Measurements from ENCODE around the gene MYH14.

MYH14 gene

GRCh38 chr19:50210425-50210824 is 7.0 kb downstream of the MYH14 start:
- no peak for TF ChIP-seq CTCF (IDR thresholded peaks at IDR 0.05; ENCODE audit: insufficient read depth, low read length, missing control alignments)
- ChIA-PET POLR2A (no interaction called here), CTCF (no interaction called here)
- H3K4me3 ChIP-seq (ENCODE audit: low read depth, low read length), result no peak overlapping the region
- no peak for DNase-seq (ENCODE audit: low read depth, low spot score)

GRCh38 chr19:50213925-50214324 is 10.5 kb downstream of the MYH14 start:
- no peak for TF ChIP-seq CTCF (IDR thresholded peaks at IDR 0.05; ENCODE audit: insufficient read depth, low read length, missing control alignments)
- no peak for DNase-seq (ENCODE audit: low read depth, low spot score)
- CTCF ChIA-PET, result interaction anchor here (1.3 kb wide), 1 partner anchor 9 kb away, joined by 3 read pairs; no protein-coding TSS in a partner anchor
- H3K4me3 ChIP-seq (ENCODE audit: low read depth, low read length), result no peak overlapping the region
- POLR2A ChIA-PET, result no interaction called here

- POLR2A ChIA-PET, result no interaction called here
- no peak for TF ChIP-seq CTCF (IDR thresholded peaks at IDR 0.05; ENCODE audit: insufficient read depth, low read length, missing control alignments)
- no peak overlapping the region for H3K4me3 ChIP-seq (ENCODE audit: low read depth, low read length)
- CTCF ChIA-PET, result interaction anchor here (1.3 kb wide), 1 partner anchor 10 kb away, joined by 3 read pairs; no protein-coding TSS in a partner anchor
- no peak for DNase-seq (ENCODE audit: low read depth, low spot score)
Measured at GRCh38 chr19:50214699-50215543, 11.5 kb downstream of the MYH14 start.

GRCh38 chr19:50215820-50216219 is 12.4 kb downstream of the MYH14 start:
- CTCF ChIA-PET, result no interaction called here
- POLR2A ChIA-PET, result no interaction called here
- TF ChIP-seq CTCF (IDR thresholded peaks at IDR 0.05; ENCODE audit: insufficient read depth, low read length, missing control alignments), result no peak
- H3K4me3 ChIP-seq (ENCODE audit: low read depth, low read length), result no peak overlapping the region
- DNase-seq (ENCODE audit: low read depth, low spot score), result no peak

- no peak for TF ChIP-seq CTCF (IDR thresholded peaks at IDR 0.05; ENCODE audit: insufficient read depth, low read length, missing control alignments)
- no peak for DNase-seq (ENCODE audit: low read depth, low spot score)
- CTCF ChIA-PET, result no interaction called here
- H3K4me3 ChIP-seq (ENCODE audit: low read depth, low read length), result no peak overlapping the region
- POLR2A ChIA-PET, result no interaction called here
Measured at GRCh38 chr19:50221087-50221486, 17.7 kb downstream of the MYH14 start.

GRCh38 chr19:50222691-50223438 is 19.4 kb downstream of the MYH14 start:
- CTCF ChIA-PET, result no interaction called here

More at GRCh38 chr19:50222691-50223438, 19.4 kb downstream of the MYH14 start:
- DNase-seq (ENCODE audit: low read depth, low spot score), result no peak
- H3K4me3 ChIP-seq (ENCODE audit: low read depth, low read length), result no peak overlapping the region
- TF ChIP-seq CTCF (IDR thresholded peaks at IDR 0.05; ENCODE audit: insufficient read depth, low read length, missing control alignments), result no peak
- POLR2A ChIA-PET, result no interaction called here

Data from AG04449 (cell line).